Cardiac fibroblast (primary cell): Measurements from ENCODE around the gene VIPR1.

Experiments used
- DNase-seq, 2 donors: peaks; one replicate each; pipeline versions ENCODE4 v3.0.0 to v3.0.0-alpha.2; 2010; ENCODE audit warnings: low read depth in 2 of 2
- H3K4me3 ChIP-seq, 2 donors: replicated peaks in 1 of 2; 1 replicate in 1 of 2; 2 replicates in 1 of 2; pipeline ENCODE4 v1.5.1; 2011; ENCODE audit warnings: low read depth in 2 of 2, low read length in 2 of 2, mild to moderate bottlenecking in 2 of 2, moderate library complexity in 1 of 2
- CTCF ChIP-seq: IDR thresholded peaks from one replicate; pipeline ENCODE4 v1.5.1; 2011; ENCODE audit warnings: low read depth, mild to moderate bottlenecking, low read length, inconsistent platforms

VIPR1 gene

GRCh38 chr3:42527368-42527917 is 25.0 kb downstream of the VIPR1 start:
- no peak overlapping the region for H3K4me3 ChIP-seq
- no peak for DNase-seq
- no peak for TF ChIP-seq CTCF

DNA sequence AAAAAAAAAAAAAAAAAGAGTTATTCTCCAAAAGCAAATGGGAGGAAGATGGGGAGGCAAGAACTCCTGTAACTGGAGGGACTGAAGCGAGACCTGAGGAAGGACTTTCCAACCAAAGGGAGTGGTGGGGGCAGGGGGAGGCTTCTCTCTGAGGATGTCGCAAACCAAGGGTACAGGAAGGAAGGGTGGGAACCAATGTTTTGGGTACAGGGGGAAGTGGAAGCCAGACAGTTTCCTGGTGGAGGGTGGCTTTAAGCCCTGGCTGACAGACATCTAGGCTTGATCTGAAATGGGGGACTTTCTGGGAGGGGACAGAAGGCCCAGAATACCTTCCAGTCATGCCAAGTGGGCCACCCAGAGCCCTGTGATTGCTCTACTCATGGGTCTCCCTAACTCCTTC is 27.0 kb downstream of the VIPR1 start:
- DNase-seq = no peak
- H3K4me3 ChIP-seq = no peak overlapping the region
- no peak for TF ChIP-seq CTCF

DNA sequence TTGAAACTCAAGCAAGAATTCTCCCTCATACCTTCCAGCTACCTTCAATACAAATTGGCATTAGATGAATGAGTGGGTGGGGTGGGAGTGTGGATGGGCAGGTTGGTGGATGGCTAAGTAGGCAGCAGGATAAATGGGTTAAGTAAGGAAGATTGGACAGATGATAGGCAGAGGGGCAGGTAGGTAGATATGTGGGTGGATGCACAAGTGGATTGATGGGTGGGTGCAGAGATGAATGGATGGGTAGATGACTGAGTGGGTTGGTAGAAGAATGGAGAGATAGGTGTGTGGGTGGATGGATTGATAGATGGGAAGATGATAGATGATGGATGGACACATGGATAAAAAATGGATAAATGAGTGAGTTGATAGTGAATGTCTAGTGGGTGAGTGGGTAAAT is 27.6 kb downstream of the VIPR1 start:
- TF ChIP-seq CTCF = no peak
- DNase-seq = no peak
- H3K4me3 ChIP-seq = no peak overlapping the region

- TF ChIP-seq CTCF = no peak
- no peak overlapping the region for H3K4me3 ChIP-seq
- DNase-seq = no peak
These were observed 29.0 kb downstream of the VIPR1 start for GRCh38 chr3:42531470-42531869.

GRCh38 chr3:42532229-42532628 is 29.8 kb downstream of the VIPR1 start:
- DNase-seq = no peak
- H3K4me3 ChIP-seq = no peak overlapping the region
- TF ChIP-seq CTCF = no peak

DNA sequence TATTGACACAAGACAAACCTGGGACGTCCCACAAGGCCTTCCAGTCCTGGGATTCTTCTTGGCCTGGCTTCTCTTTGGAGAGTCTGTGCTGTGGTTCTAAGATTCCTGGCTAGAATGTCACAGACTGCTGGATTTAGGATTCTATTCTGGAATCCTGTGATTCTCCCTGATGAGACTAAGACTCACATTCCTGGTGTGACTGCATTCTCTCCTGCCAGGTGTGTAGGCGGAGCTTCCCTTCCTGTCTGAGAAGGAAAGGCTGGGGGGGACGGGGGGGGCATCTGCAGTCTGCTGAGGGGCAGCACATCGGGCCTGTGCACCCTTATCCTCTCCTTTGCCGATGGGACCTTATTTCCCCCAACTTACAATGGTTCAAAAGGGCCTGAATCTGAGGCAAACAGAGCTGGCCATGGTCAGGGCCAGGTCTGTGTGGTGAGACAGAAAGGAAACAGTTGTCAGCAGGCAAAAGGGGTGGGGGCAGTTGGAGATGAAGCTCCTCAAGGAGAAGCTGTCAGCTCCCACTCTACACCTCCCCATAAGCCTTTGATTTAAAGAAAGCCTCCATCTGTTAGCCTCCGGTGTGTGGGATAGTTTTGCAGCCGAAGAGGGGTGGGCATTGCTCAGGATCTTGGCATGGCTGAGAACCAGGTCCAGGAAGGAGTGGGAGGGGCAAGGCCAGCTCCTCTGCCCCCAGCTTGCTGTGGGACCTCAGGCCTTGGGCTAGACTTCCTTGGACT is 30.9 kb downstream of the VIPR1 start:
- TF ChIP-seq CTCF = no peak
- no peak for DNase-seq
- H3K4me3 ChIP-seq = no peak overlapping the region
